Measurements from ENCODE around the gene ACKR3. TPM values are rescaled to one million over a fixed set of nuclear protein-coding genes. Genes with fewer than 3 reads are reported as not detected.

ACKR3 gene
- total RNA-seq, 2 experiments from 2014 or later, result 0.46 to 2.1 TPM

GRCh38 chr2:236547725-236548124, 21.9 kb upstream of the ACKR3 start:
- Histone ChIP-seq H3K4me1 (ENCODE audit: insufficient read depth, low read length, poor library complexity, severe bottlenecking) (peaks cover 57% of the 10 kb centered on the region), H3K9me3 (ENCODE audit: low read length) (0 out of 2 replicates have a peak, but pooled peaks cover 4% of the 10 kb centered on the region), H3K9me2 (ENCODE audit: insufficient read depth, low read length) (no peaks in the 10 kb centered on the region), H4K20me1 (ENCODE audit: insufficient read depth, low read length) (no peaks in the 10 kb centered on the region), H3K36me3 (ENCODE audit: insufficient read depth, low read length) (no peaks in the 10 kb centered on the region), H3K27ac (ENCODE audit: low read depth, low read length, poor library complexity, severe bottlenecking) (peak overlapping the region; percentile 94), H3K4me3 (ENCODE audit: low read depth, low read length, poor library complexity, severe bottlenecking) (no peak overlapping the region), H3K4me2 (ENCODE audit: low read length) (peak overlapping the region; percentile 74), H2AFZ (ENCODE audit: low read length) (peak overlapping the region; percentile 82; the same call in 1 of the 2 replicates), H3K79me2 (ENCODE audit: insufficient read depth, low read depth, low read length) (no peaks in the 10 kb centered on the region)
- CTCF ChIA-PET (ENCODE audit: unreplicated experiment), result no interaction called here
- BruUV-seq (replicated peaks), result no TSS peak
- intact Hi-C loops (cut with micrococcal nuclease; ENCODE audit: unreplicated experiment), result loop anchor here (5.0 kb wide), 1 partner anchor 610 kb away; no protein-coding TSS in a partner anchor
- POLR2A ChIA-PET, result interaction anchor here (0.5 to 1.2 kb wide), 6 partner anchors 11 to 572 kb away, joined by 3 to 5 read pairs (median 4); partner anchors contain the start of gene ACKR3
- no peak for DNase-seq (ENCODE audit: low spot score)
- no peak for TF ChIP-seq EZH2phosphoT487 (IDR thresholded peaks at IDR 0.05; ENCODE audit: borderline replicate concordance, low read depth, low read length)
- TF ChIP-seq CTCF (conservative IDR thresholded peaks at IDR 0.05; ENCODE audit: low read length), result no peak

- H3K36me3 ChIP-seq (ENCODE audit: insufficient read depth, low read length), result no peaks in the 10 kb centered on the region
Measured at GRCh38 chr2:236548179-236548921, 21.3 kb upstream of the ACKR3 start.

More at GRCh38 chr2:236548179-236548921, 21.3 kb upstream of the ACKR3 start:
- H4K20me1 ChIP-seq (ENCODE audit: insufficient read depth, low read length), result no peaks in the 10 kb centered on the region
- no peaks in the 10 kb centered on the region for H3K79me2 ChIP-seq (ENCODE audit: insufficient read depth, low read depth, low read length)
- TF ChIP-seq EZH2phosphoT487 (IDR thresholded peaks at IDR 0.05; ENCODE audit: borderline replicate concordance, low read depth, low read length) (no peak), CTCF (conservative IDR thresholded peaks at IDR 0.05; ENCODE audit: low read length) (no peak)
- no peak overlapping the region; the same call in 1 of the 2 replicates for H2AFZ ChIP-seq (ENCODE audit: low read length)
- H3K9me3 ChIP-seq (ENCODE audit: low read length), result 0 out of 2 replicates have a peak, but pooled peaks cover 4% of the 10 kb centered on the region
- no peak for DNase-seq (ENCODE audit: low spot score)
- ChIA-PET POLR2A (interaction anchor here (1.1 kb wide), 1 partner anchor 21 kb away, joined by 8 read pairs; the partner anchor contains the start of gene ACKR3), CTCF (ENCODE audit: unreplicated experiment) (no interaction called here)
- no peak overlapping the region for H3K4me2 ChIP-seq (ENCODE audit: low read length)
- no peak overlapping the region for H3K27ac ChIP-seq (ENCODE audit: low read depth, low read length, poor library complexity, severe bottlenecking)
- BruUV-seq (replicated peaks), result no TSS peak
- no peaks in the 10 kb centered on the region for H3K9me2 ChIP-seq (ENCODE audit: insufficient read depth, low read length)
- intact Hi-C loops (cut with micrococcal nuclease; ENCODE audit: unreplicated experiment), result loop anchor here (5.0 kb wide), 1 partner anchor 609 kb away; no protein-coding TSS in a partner anchor
- H3K4me1 ChIP-seq (ENCODE audit: insufficient read depth, low read length, poor library complexity, severe bottlenecking), result peaks cover 57% of the 10 kb centered on the region
- H3K4me3 ChIP-seq (ENCODE audit: low read depth, low read length, poor library complexity, severe bottlenecking), result no peak overlapping the region
